Esophagus squamous epithelium (tissue), 4 donors: ENCODE results near the gene HHIPL1.

Experiments used
- CTCF ChIP-seq, 6 experiments: fragments of 450-650 bp in 4 of 6; fragments of 200-600 bp in 2 of 6; sonication (generic) in 2 of 6; IDR thresholded peaks; one replicate each; pipeline ENCODE4 v1.5.1; 2016 to 2019; ENCODE audit warnings: antibody characterized with exemption in 6 of 6, mild to moderate bottlenecking in 4 of 6, moderate library complexity in 4 of 6
- POLR2A ChIP-seq, 4 donors: fragments of 450-650 bp; IDR thresholded peaks; one replicate each; pipeline ENCODE4 v1.6.1; 2017; ENCODE audit warnings: antibody characterized with exemption in 4 of 4, mild to moderate bottlenecking in 4 of 4, moderate library complexity in 3 of 4

GRCh38 chr14:99704037-99704436 is 59.1 kb downstream of the HHIPL1 start:
- TF ChIP-seq CTCF (IDR thresholded peaks at IDR 0.05) (no peak), POLR2A (IDR thresholded peaks at IDR 0.05) (no peak)
